Left ventricle myocardium superior (tissue), 1 donor: ENCODE measurements around the gene RAF1. TPM values are rescaled to one million over a fixed set of nuclear protein-coding genes. Genes with fewer than 3 reads are reported as not detected.
"Not testable (repeated sequence)": the region's sequence is repeated elsewhere in the genome, so short reads cannot be mapped to it uniquely, and the experiment has no call there.

Source experiments
- ATAC-seq: fragments of 200-7000 bp; cut with Tn5 transposase; one replicate; pipeline ENCODE4 v1.9.1; 2020; ENCODE audit warnings: mild to moderate bottlenecking, moderate library complexity
- DNase-seq: peaks from one replicate; pipeline ENCODE4 v3.0.0-alpha.2; 2020
- intact Hi-C: fragments of 100-400 bp; cut with micrococcal nuclease; formaldehyde crosslinking; loops from one replicate; pipeline ENCODE4 v1.11.0; 2022
- total RNA-seq: library from RNA; stranded (reverse); fragmentation: NEBNext Ultra II Directional; extraction: Animal tissue kit (Norgen Biotek cat#: 25700); gene quantifications from one replicate; pipeline ENCODE4 v1.2.1, GENCODE V29; 2021
- donor health status: DM: no; HTN: yes; CAD: no; lungs with severe emphysema.

The RAF1 gene
- total RNA-seq, 1 donor from 2014 or later = 153 TPM

DNA sequence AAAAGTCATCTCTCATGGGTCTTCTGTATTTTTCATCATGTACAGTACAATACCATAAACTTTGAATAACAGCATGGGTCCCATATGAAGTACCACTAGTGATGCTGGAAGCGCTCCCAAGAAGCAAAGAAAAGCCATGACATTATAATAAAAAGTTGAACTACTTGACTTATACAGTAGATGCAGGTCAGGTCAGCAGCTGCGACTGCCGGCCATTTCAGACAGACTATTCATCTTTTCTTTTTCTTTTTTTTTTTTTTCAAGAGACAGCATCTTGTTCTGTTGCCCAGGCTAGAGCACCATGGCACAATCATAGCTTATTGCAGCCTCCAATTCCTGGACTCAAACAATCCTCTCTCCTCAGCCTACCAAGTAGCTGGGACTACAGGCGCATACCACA is 10.2 kb downstream of the RAF1 start:
- intact Hi-C loops = no loop called here
- no peak for DNase-seq
- ATAC-seq = no peak

DNA sequence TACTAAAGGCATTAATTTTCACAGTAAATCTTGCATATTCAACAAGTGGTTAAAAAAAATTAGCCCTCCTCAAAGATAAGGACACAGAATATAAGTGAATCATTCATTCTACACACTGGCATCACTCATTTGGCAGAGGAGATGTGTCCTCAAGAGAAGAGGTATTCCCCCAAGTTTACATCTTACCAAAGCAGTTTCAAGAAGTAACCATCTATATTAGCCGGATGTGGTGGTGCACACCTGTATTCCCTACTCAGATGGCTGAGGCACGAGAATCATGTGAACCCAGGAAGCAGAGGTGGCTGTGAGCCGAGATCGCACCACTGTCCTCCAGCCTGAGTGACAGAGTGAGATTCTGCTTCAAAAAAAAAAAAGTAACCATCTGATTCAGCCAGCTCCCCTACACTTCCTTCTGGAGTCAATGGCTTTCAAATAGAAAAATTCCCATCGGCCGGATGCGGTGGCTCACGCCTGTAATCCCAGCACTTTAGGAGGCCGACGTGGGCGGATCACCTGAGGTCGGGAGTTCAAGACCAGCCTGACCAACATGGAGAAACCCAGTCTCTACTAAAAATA is 15.4 kb downstream of the RAF1 start:
- DNase-seq = no peak
- intact Hi-C loops = no loop called here
- no peak for ATAC-seq

DNA sequence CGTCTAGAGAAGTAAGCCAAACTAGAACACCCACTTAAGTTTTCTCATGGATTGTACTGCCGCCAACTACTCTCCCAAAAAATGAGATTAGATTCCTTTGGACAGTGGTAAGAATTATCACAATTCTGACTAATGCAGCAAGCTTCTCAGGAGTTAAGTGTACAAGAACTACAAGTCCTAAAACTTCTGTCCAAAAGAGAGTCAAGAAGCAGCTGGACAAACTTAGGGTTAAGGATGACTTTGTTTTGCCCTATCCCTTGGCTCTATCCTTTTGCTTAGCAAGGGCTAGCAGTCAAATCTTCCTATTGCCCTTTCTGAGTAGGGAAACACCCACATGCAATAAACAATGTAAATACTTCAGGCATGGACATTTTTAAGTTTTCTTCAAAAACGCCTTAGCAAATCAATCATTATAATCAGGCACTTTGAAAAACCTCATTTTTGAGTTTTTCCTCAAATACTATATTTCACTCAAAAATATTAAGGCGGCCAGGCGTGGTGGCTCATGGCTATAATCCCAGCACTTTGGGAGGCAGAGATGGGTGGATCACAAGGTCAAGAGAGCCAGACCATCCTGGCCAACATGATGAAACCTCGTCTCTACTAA is 19.5 kb downstream of the RAF1 start:
- intact Hi-C loops = no loop called here
- ATAC-seq = peak; percentile 57
- no peak for DNase-seq

DNA sequence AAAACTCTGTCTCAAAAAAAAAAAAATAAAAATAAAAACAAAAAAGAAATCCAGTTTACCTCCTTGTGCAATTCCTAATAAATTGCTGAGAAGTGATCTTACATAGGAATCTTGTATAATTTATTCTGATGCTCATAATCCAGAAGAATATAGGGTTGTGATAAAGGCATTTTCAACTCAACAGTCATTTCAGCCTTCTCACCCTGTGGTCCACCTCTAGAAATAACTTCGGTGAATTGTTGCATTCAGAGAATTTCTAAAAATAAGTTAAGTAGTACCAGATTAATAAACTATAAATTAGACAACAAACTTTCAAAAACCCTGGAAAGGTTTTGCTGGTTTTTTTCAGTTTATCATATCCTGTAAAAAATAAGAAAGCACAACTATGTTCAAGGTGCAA is 20.2 kb downstream of the RAF1 start:
- ATAC-seq = no peak
- intact Hi-C loops = no loop called here
- no peak for DNase-seq

DNA sequence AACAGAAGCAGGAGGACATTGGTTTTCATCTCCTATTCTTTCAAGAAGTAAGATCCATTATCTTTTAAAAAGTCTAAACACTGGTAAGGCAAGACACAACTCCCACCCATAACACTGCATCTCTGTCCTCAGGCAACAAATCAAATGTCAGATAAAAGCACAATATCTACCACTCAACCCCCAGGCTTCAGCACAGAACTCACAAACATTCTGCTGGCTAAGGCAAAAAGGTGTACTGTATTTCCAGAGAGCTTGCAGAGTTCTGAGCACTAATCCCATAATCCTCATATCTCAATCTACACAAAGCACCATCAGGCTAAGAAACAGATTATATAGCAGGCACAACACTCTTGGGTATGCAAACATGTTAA is 20.9 kb downstream of the RAF1 start:
- DNase-seq = no peak
- no peak for ATAC-seq
- intact Hi-C loops = no loop called here

DNA sequence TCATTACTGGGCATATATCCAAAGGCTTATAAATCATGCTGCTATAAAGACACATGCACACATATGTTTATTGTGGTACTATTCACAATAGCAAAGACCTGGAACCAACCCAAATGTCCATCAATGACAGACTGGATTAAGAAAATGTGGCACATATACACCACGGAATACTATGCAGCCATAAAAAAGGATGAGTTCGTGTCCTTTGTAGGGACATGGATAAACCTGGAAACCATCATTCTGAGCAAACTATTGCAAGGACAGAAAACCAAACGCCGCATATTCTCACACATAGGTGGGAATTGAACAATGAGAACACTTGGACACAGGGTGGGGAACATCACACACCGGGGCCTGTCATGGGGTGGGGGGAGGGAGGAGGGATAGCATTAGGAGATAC is 23.1 kb downstream of the RAF1 start:
- DNase-seq, ATAC-seq, intact Hi-C loops: not testable (repeated sequence)

DNA sequence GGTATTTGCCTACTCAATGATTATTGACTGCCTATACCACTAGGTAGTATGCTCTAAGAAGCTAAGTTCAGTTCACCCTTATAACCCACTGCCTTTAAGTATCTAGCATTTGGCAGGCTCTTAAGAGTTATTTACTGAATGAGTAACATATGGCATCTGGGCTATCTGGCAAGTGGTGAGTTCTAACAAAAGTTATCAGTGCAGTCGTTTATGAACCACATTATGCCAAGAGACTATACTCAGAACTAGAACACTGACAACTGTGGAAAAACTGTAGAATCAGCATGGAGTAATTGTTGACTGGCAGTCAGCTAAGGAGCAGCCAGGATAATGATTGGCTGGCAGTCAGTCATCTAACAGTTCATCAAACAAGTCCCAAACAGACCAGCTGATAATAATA is 25.8 kb downstream of the RAF1 start:
- intact Hi-C loops = no loop called here
- ATAC-seq = peak; percentile 72

DNA sequence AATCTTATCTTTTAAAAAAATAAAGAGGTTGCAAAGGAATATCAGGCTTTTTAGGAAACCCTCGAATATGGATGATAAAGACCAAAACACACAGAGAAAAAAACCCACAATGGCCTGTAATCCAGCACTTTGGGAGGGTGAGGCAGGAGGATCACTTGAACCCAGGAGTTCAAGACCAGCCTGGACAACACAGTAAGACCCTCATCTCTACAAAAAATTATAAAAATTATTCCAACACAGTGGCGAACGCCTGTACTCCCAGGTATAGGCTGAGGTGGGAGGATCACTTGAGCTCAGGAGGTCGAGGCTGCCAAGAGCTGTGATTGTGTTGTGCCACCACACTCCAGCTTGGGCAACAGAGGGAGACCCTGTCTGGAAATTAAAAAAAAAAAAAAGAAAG is 30.8 kb downstream of the RAF1 start:
- ATAC-seq (no peak), DNase-seq (no peak)
- intact Hi-C loops = no loop called here

More for the DNA sequence above, 25.8 kb downstream of the RAF1 start:
- no peak for DNase-seq

DNA sequence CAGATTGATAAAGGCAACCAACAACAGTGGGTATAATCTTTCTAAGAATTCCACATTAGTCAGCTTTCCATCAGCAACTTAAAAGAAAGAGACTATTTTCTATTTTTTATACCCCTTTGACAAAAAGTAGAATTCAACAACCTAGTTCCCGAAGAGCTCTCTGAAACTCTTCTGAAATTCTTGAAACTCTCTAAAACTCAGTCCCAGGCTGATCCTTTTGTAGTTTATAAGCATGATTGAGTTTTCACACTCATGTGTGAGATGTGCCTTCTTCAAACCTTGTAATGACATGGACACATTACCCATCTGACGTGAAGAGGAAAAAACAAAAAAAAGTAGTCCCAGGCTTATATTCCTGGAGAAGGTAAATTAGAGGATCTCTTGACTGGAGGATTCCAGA is 31.4 kb downstream of the RAF1 start:
- no peak for DNase-seq
- intact Hi-C loops = no loop called here
- ATAC-seq = no peak

DNA sequence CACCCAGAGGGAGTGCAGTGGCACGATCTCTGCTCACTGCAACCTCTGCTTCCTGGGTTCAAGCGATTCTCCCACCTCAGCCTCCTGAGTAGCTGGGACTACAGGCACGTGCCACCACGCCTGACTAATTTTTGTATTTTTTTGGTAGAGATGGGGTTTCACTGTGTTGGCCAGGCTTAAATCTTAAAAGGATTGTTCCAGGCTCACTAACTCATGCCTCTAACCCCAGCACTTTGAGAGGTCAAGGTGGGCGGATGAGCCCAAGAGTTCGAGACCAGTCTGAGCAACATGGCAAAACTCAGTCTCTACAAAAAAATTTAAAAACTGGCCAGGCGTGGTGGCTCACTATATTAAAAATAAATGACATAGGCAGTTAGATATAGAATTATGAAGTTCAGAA is 33.1 kb downstream of the RAF1 start:
- intact Hi-C loops, DNase-seq, ATAC-seq: not testable (repeated sequence)

DNA sequence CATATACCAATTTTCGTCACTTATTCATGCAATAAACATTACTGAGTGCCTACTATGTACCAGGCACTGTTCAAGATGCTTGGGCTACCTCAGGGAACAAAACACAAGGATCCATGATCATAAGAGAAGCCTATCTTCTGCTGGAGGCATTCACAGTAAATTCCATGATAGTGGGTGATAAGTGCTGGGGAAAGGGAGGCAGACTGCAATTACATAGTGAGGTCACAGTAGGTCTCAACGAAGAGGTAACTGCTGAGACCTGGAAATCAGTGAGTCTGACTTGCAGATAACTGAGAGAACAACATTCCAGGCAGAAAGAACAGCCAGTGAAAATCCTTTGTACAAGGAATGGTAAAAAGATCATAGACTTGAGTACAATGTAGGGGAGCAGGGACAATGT is 33.6 kb downstream of the RAF1 start:
- intact Hi-C loops = no loop called here
- peak; percentile 55 for ATAC-seq
- DNase-seq = no peak

DNA sequence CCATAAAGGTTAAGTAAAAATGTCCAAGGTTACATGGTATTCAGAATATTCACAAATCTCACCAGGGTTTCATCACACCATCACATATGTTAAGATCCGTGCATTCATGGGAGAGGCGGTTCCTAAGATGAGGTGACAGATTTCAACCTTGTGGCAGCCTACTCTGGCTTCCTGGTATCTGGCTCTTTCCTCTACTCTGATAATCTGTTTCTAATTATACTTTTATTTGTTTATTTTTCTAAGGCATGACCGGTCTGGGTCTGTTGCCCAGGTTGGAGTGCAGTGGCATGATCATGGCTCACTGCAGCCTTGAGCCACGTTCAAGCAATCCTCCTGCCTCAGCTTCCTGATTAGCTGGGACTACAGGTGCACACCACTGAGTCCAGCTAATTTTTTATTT is 34.4 kb downstream of the RAF1 start:
- DNase-seq (peak; percentile 68), ATAC-seq (peak; percentile 87)

DNA sequence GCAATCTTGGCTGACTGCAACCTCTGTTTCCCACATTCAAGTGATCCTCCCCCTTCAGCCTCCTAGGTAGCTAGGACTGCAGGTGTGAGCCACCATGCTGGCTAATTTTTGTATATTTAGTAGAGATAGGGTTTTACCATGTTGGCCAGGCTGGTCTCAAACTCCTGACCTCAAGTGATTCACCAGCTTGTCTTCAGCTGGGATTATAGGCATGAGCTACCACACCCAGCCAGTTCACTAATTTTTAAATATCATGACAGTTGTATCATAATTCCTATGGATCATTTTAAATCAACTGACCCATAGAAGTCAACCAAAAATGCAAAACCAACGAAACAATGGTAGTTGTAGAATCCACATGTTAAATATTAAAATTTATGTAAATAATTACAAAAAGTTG is 35.1 kb downstream of the RAF1 start:
- intact Hi-C loops = no loop called here
- ATAC-seq = no peak

More for the DNA sequence above, 34.4 kb downstream of the RAF1 start:
- intact Hi-C loops = no loop called here

DNA sequence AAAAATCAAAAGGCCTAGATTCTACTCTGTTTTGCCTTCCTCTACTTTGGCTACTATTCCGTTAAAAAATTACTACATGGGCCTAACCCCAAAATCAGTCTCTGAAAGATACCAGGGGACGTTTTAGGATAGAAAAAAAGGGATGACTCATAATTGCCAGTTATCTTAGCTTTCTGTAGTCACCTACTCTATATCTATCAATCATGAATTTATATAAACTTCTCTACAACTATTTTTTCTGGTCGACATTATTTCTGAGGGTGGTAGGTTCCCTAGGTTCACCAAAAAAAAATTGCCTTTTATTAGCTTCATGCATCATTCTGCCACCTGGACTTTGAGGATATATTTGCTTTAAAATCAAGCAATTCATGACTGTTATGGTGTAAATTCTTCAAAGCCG is 36.5 kb downstream of the RAF1 start:
- intact Hi-C loops = no loop called here
- ATAC-seq = no peak
- DNase-seq = no peak

More for the DNA sequence above, 35.1 kb downstream of the RAF1 start:
- DNase-seq = no peak

DNA sequence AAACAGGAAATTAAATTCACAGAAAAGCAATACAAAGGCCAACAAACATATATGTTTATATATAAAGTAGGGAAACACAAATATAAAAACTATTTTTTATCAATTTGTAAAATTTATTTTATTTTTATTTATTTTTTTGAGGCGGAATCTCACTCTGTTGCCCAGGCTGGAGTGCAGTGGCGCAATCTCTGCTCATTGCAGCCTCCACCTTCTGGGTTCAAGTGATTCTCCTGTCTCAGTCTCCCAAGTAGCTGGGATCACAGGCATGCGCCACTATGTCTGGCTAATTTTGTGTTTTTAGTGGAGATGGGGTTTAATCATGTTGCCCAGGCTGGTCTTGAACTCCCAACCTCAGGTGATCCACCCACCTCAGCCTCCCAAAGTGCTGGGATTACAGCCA is 39.0 kb downstream of the RAF1 start:
- ATAC-seq, DNase-seq, intact Hi-C loops: not testable (repeated sequence)

DNA sequence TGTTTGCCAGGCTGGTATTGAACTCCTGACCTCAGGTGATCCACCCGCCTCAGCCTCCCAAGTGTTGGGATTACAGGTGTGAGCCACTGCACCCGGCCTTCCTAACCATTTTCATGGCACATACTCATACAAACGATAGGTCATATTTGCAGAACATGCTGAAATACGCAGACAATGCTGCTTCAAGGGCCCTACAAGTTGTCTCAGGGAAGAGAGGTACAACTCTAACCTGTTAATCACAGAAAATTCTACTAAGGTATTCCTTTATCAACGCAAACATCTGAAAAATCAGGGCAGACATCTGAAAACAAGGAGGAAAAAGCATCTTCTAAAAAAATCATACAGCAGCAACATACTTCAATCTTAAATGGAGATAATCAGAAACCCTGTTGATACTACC is 39.9 kb downstream of the RAF1 start:
- intact Hi-C loops = no loop called here
- ATAC-seq = no peak

DNA sequence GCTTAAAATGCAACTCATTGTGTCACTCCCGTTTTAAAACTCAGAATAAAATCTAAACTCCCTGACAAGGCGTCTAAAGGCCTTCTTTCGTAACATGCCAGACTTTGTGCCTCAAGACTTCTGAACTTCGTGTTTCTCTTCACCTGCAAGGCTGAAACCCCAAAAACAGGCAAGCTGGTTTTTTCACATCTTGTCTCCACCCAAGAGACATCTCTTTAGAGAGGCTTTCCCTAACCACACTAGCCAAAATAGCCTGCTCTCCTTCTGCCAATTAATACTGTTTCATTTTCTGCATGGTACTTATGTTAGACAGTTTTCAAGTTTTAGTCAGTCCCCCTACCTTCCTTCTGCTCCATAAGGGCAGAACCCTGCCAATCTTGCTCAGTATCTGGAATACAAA is 41.6 kb downstream of the RAF1 start:
- ATAC-seq = no peak
- intact Hi-C loops = no loop called here
- DNase-seq = no peak

More for the DNA sequence above, 39.9 kb downstream of the RAF1 start:
- no peak for DNase-seq

DNA sequence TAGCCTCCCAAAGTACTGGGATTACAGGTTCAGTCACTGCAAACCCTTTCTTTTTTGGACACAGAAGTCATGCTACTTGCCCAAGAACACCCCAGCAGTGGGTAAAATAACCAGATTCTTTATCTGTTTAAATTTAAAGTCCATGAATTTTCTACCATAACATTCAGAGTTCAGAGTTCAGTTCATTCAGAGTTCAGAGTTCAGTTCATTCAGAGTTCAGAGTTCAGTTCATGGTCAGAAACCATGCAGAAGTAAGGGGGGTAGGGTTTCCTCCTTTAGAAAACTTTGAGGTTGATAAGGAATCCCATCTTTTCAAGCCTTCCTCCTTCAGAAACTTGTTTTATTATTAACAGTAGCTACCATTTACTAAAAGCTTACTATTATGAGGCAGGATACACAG is 43.2 kb downstream of the RAF1 start:
- ATAC-seq (no peak), DNase-seq (no peak)
- intact Hi-C loops = no loop called here

DNA sequence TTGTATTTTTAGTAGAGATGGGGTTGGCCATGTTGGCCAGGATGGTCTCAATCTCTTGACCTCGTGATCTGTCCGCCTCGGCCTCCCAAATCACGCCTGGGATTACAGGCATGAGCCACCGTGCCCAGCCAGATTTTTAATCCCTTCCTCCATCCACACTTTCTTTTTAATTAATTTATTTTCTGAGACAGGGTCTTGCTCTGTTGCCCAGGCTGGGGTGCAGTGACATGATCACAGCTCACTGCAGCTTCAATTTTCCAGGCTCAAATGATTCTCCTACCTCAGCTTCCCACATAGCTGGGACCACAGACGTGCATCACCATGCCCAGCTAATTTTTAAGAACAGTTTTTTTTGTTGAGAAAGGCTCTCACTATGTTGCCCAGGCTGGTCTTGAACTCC is 43.6 kb downstream of the RAF1 start:
- no peak for DNase-seq
- ATAC-seq = no peak
- intact Hi-C loops = no loop called here

DNA sequence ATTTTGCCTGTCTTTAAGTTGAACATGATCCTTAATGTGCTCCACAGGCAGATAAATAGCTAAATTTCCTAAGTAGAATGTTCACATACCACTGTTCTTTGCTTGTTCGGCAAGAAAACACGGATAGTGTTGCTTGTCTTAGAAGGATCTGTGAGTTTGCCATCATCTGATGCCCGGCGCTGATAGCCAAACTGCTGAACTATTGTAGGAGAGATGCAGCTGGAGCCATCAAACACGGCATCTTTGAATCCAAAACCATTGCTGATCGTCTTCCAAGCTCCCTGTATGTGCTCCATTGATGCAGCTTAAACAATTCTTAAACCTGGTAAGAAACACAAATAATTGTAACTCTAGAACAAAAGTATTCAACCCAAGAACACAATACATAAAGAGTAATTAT is 45.5 kb downstream of the RAF1 start:
- intact Hi-C loops = no loop called here
- no peak for DNase-seq
- ATAC-seq = no peak

DNA sequence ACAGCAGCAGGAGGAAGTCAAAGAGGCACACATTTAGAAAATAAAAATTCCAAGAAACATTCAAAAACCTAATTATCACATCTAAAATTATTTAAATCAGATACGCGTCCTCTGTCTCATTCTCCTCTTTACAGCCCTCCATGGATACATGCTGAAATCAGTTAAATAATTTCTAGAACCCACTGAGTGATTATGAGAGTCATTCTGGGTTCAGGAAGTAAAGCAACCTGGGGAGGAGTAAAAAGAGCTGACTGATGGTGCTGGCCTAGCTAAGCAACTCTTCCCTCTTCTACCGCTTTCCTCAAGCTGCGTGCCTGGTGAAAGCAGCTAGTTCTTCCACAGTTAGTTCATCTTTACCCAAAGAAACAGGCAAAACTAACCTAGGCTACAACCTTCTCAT is 48.7 kb downstream of the RAF1 start:
- DNase-seq = no peak
- intact Hi-C loops = no loop called here
- ATAC-seq = no peak

DNA sequence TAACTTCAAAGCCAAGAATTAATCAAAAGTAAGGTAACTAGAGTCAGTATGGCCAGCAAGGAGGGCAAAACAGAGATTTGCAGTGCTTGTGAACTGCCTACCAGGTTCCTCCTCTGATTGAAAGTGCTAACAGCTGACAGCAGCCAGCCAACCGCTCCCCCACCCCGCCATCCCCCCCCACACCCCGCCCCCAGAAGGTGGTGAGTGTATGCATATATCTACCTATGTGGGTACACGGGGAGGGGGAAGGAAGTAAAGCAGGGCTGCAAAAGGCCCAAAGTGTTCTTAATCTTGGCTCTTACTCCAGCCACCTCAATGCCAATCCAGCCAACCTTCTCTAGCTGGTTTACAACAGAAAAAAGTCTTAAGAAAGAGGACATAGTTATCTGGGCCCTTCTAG is 50.7 kb downstream of the RAF1 start:
- ATAC-seq (no peak), DNase-seq (no peak)
- intact Hi-C loops = no loop called here
